Mesothelial cell of epicardium (in vitro differentiated cells): Measurements from ENCODE around the gene TAOK2. TPM values are rescaled to one million over a fixed set of nuclear protein-coding genes. Genes with fewer than 3 reads are reported as not detected.

Source experiments
- DNase-seq, 2 experiments: peaks; one replicate each; pipeline ENCODE4 v3.0.0; 2021; ENCODE audit warnings: low spot score in 2 of 2; ENCODE audit not compliant: unreplicated experiment in 2 of 2
- H3K27ac Mint-ChIP-seq: 2 replicates; pipeline ENCODE4 v1.8.0; 2021; ENCODE audit warnings: mixed read lengths
- H3K27me3 Mint-ChIP-seq: 2 replicates; pipeline ENCODE4 v1.8.0; 2021; ENCODE audit warnings: low read depth, mixed read lengths
- H3K36me3 Mint-ChIP-seq: 2 replicates; pipeline ENCODE4 v1.8.0; 2021; ENCODE audit warnings: mixed read lengths
- H3K4me1 Mint-ChIP-seq: 2 replicates; pipeline ENCODE4 v1.8.0; 2021; ENCODE audit warnings: mixed read lengths
- H3K4me3 Mint-ChIP-seq: 2 replicates; pipeline ENCODE4 v1.8.0; 2021; ENCODE audit warnings: mild to moderate bottlenecking, moderate library complexity, mixed read lengths
- H3K9me3 Mint-ChIP-seq: 2 replicates; pipeline ENCODE4 v1.8.0; 2021; ENCODE audit warnings: mixed read lengths
- total RNA-seq: library from RNA; stranded (reverse); gene quantifications from 3 replicates; pipeline ENCODE4 v1.2.1, GENCODE V29; 2021
- TF ChIP-seq, protein P1 (sequence below): fragments of 200-600 bp; sonication (generic); IDR thresholded peaks from one replicate; pipeline ENCODE4 v1.5.0; 2021; ENCODE audit warnings: antibody characterized with exemption; ENCODE audit not compliant: unreplicated experiment

TAOK2 gene
- total RNA-seq, 1 donor from 2014 or later, result 51.3 TPM

DNA sequence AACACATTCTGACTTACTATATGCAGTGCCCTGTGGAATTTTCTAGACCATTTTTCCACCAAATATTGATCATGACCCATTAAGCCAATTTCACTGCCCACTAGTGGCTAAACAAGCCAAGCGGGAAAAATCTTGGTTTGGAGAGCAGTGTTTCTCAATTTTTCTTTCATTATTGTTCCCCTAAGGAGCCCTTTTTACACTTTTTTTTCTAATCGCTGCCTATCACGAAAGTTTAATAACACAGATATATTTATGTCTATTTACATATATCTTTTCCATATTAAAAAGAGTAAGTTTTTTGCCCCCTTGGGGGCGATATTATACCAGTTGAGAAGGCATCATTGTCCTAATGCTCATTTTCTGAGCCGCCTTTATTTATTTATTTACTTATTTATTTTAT is 68.2 kb downstream of the TAOK2 start:
- no peak overlapping the region for H3K27ac Mint-ChIP-seq
- TF ChIP-seq, protein P1, sequence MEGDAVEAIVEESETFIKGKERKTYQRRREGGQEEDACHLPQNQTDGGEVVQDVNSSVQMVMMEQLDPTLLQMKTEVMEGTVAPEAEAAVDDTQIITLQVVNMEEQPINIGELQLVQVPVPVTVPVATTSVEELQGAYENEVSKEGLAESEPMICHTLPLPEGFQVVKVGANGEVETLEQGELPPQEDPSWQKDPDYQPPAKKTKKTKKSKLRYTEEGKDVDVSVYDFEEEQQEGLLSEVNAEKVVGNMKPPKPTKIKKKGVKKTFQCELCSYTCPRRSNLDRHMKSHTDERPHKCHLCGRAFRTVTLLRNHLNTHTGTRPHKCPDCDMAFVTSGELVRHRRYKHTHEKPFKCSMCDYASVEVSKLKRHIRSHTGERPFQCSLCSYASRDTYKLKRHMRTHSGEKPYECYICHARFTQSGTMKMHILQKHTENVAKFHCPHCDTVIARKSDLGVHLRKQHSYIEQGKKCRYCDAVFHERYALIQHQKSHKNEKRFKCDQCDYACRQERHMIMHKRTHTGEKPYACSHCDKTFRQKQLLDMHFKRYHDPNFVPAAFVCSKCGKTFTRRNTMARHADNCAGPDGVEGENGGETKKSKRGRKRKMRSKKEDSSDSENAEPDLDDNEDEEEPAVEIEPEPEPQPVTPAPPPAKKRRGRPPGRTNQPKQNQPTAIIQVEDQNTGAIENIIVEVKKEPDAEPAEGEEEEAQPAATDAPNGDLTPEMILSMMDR, result peak; percentile 60
- H3K27me3 Mint-ChIP-seq, result peaks cover 19% of the 10 kb centered on the region
- no peaks in the 10 kb centered on the region for H3K36me3 Mint-ChIP-seq
- no peak for DNase-seq
- no peak overlapping the region for H3K4me3 Mint-ChIP-seq
- no peaks in the 10 kb centered on the region for H3K4me1 Mint-ChIP-seq
- no peaks in the 10 kb centered on the region for H3K9me3 Mint-ChIP-seq

Other genes with a start within 250 kb of the TAOK2 start
- not detected in 3 replicates for gene C16orf54, start 227.9 kb upstream of the TAOK2 start, total RNA-seq
- 0.11 to 0.20 TPM (median 0.20 TPM) in 3 replicates for gene ZG16, start 195.6 kb upstream of the TAOK2 start, total RNA-seq
- 72.6 to 78.3 TPM (median 76.9 TPM) in 3 replicates for gene KIF22, start 183.1 kb upstream of the TAOK2 start, total RNA-seq
- 345 to 360 TPM (median 349 TPM) in 3 replicates for gene MAZ, start 167.3 kb upstream of the TAOK2 start, total RNA-seq
- 24.6 to 25.5 TPM (median 24.7 TPM) in 3 replicates for gene PRRT2, start 161.7 kb upstream of the TAOK2 start, total RNA-seq
- 42.3 to 43.8 TPM (median 43.2 TPM) in 3 replicates for gene PAGR1, start 157.7 kb upstream of the TAOK2 start, total RNA-seq
- 13.1 to 14.4 TPM (median 13.1 TPM) in 3 replicates for gene MVP, start 153.4 kb upstream of the TAOK2 start, total RNA-seq
- gene CDIPT, start 110.6 kb upstream of the TAOK2 start, total RNA-seq, result 49.7 to 51.7 TPM (median 49.7 TPM) in 3 replicates
- gene SEZ6L2, start 74.3 kb upstream of the TAOK2 start, total RNA-seq, result 28.8 to 30.4 TPM (median 29.1 TPM) in 3 replicates
- 13.6 to 14.6 TPM (median 14.2 TPM) in 3 replicates for gene ASPHD1, start 73.4 kb upstream of the TAOK2 start, total RNA-seq
- 26.4 to 30.6 TPM (median 30.5 TPM) in 3 replicates for gene KCTD13, start 47.6 kb upstream of the TAOK2 start, total RNA-seq
- 85.9 to 93.0 TPM (median 87.5 TPM) in 3 replicates for gene TMEM219, start 11.8 kb upstream of the TAOK2 start, total RNA-seq
- gene HIRIP3, start 21.7 kb downstream of the TAOK2 start, total RNA-seq, result 8.6 to 10.9 TPM (median 9.7 TPM) in 3 replicates
- 60.2 to 62.9 TPM (median 62.0 TPM) in 3 replicates for gene INO80E, start 22.4 kb downstream of the TAOK2 start, total RNA-seq
- 5.3 to 6.4 TPM (median 5.7 TPM) in 3 replicates for gene DOC2A, start 37.2 kb downstream of the TAOK2 start, total RNA-seq
- gene C16orf92, start 49.3 kb downstream of the TAOK2 start, total RNA-seq, result not detected in 3 replicates
- gene TLCD3B, start 57.4 kb downstream of the TAOK2 start, total RNA-seq, result 0.55 to 1.1 TPM (median 0.72 TPM) in 3 replicates
- 613 to 624 TPM (median 618 TPM) in 3 replicates for gene ALDOA, start 91.9 kb downstream of the TAOK2 start, total RNA-seq
- 102 to 107 TPM (median 105 TPM) in 3 replicates for gene PPP4C, start 102.1 kb downstream of the TAOK2 start, total RNA-seq
- 2.3 to 2.7 TPM (median 2.4 TPM) in 3 replicates for gene TBX6, start 118.1 kb downstream of the TAOK2 start, total RNA-seq
- gene YPEL3, start 122.3 kb downstream of the TAOK2 start, total RNA-seq, result 34.5 to 45.0 TPM (median 36.9 TPM) in 3 replicates
- 10.7 to 11.1 TPM (median 10.8 TPM) in 3 replicates for gene GDPD3, start 139.7 kb downstream of the TAOK2 start, total RNA-seq
- 58.7 to 61.2 TPM (median 61.0 TPM) in 3 replicates for gene MAPK3, start 149.4 kb downstream of the TAOK2 start, total RNA-seq
- 7.0 to 8.9 TPM (median 7.0 TPM) in 3 replicates for gene CORO1A, start 209.7 kb downstream of the TAOK2 start, total RNA-seq
- gene BOLA2B, start 219.8 kb downstream of the TAOK2 start, total RNA-seq, result 56.7 to 64.5 TPM (median 58.1 TPM) in 3 replicates
- gene SLX1A, start 220.0 kb downstream of the TAOK2 start, total RNA-seq, result 28.2 to 39.6 TPM (median 30.3 TPM) in 3 replicates
- gene SULT1A3, start 225.4 kb downstream of the TAOK2 start, total RNA-seq, result 27.4 to 31.2 TPM (median 27.6 TPM) in 3 replicates